Transverse colon (tissue), 4 donors: ENCODE results near the gene POLD4. TPM values are rescaled to one million over a fixed set of nuclear protein-coding genes. Genes with fewer than 3 reads are reported as not detected.
A peak's percentile ranks its signal among the peaks of the same experiment; 100 is the strongest.

ENCODE experiments used
- DNase-seq: peaks from one replicate; pipeline ENCODE4 v3.0.0-alpha.2; 2019
- H3K27ac ChIP-seq, 4 donors: fragments of 200-600 bp; sonication (generic); 2 replicates each; pipeline ENCODE4 v1.5.1; 2016 to 2018; ENCODE audit warnings: inconsistent platforms in 4 of 4
- H3K27me3 ChIP-seq: fragments of 200-600 bp; sonication (generic); 2 replicates; pipeline ENCODE4 v1.5.1; 2017; ENCODE audit warnings: inconsistent platforms
- H3K36me3 ChIP-seq, 4 donors: fragments of 200-600 bp; sonication (generic); 2 replicates each; pipeline ENCODE4 v1.5.1; 2017 to 2019; ENCODE audit warnings: inconsistent platforms in 4 of 4
- H3K4me1 ChIP-seq, 4 donors: fragments of 200-600 bp; sonication (generic); 2 replicates each; pipeline ENCODE4 v1.5.1; 2017 to 2020; ENCODE audit warnings: inconsistent platforms in 4 of 4
- H3K4me3 ChIP-seq, 4 donors: fragments of 200-600 bp; sonication (generic); 1 replicate in 1 of 4; 2 replicates in 3 of 4; pipeline versions ENCODE4 v1.5.1 to v1.6.1; 2017 to 2019; ENCODE audit warnings: inconsistent platforms in 4 of 4
- H3K9me3 ChIP-seq, 2 donors: fragments of 200-600 bp; sonication (generic); 2 replicates each; pipeline ENCODE4 v1.5.1; 2017 to 2019; ENCODE audit warnings: inconsistent platforms in 2 of 2
- EP300 ChIP-seq: sonication (generic); formaldehyde crosslinking; IDR thresholded peaks from one replicate; pipeline ENCODE4 v1.6.1; 2017; ENCODE audit warnings: antibody characterized with exemption, low read depth
- POLR2A ChIP-seq: fragments of 450-650 bp; IDR thresholded peaks from one replicate; pipeline ENCODE4 v1.6.1; 2016; ENCODE audit warnings: antibody characterized with exemption, mild to moderate bottlenecking, moderate library complexity
- POLR2AphosphoS5 ChIP-seq, 3 donors: sonication (generic); formaldehyde crosslinking; IDR thresholded peaks; one replicate each; pipeline ENCODE4 v1.6.1; 2016; ENCODE audit warnings: antibody characterized with exemption in 3 of 3
- WGBS, 2 donors: methylation state at CpG; one replicate each; pipeline ENCODE4 v1.1.5; 2018; ENCODE audit warnings: low coverage in 1 of 2; 5-methylcytosine and 5-hydroxymethylcytosine counted together
- in situ Hi-C, 4 donors: fragments of 200-750 bp; cut with MboI; loops; one replicate each; pipeline versions ENCODE4 v1.15.0 to v1.15.1; 2017; ENCODE audit warnings: low sequenced_read_pairs in 3 of 4, low pct_ligation_motif_present in 1 of 4, low pct_unique_long_range_greater_than_20kb in 1 of 4
- intact Hi-C: fragments of 100-400 bp; cut with DNase I; formaldehyde crosslinking; loops from one replicate; pipeline ENCODE4 v1.15.1; 2023; ENCODE audit warnings: low total_unique reads
- total RNA-seq, 4 donors: library from RNA; depleted of rRNA; stranded (reverse); fragments of >200 nt; gene quantifications; one replicate each; pipeline ENCODE4 v1.1.0, GENCODE V29; 2016
- TF ChIP-seq, protein P1 (sequence below), 5 experiments: fragments of 200-600 bp in 3 of 5; fragments of 450-650 bp in 2 of 5; sonication (generic) in 3 of 5; IDR thresholded peaks; 1 replicate in 2 of 5; 2 replicates in 3 of 5; pipeline ENCODE4 v1.5.1; 2016 to 2017; ENCODE audit warnings: antibody characterized with exemption in 5 of 5, inconsistent platforms in 3 of 5, mild to moderate bottlenecking in 2 of 5, moderate library complexity in 1 of 5

The POLD4 gene
- total RNA-seq, 4 donors from 2014 or later = 261 to 372 (median 319) TPM

DNA sequence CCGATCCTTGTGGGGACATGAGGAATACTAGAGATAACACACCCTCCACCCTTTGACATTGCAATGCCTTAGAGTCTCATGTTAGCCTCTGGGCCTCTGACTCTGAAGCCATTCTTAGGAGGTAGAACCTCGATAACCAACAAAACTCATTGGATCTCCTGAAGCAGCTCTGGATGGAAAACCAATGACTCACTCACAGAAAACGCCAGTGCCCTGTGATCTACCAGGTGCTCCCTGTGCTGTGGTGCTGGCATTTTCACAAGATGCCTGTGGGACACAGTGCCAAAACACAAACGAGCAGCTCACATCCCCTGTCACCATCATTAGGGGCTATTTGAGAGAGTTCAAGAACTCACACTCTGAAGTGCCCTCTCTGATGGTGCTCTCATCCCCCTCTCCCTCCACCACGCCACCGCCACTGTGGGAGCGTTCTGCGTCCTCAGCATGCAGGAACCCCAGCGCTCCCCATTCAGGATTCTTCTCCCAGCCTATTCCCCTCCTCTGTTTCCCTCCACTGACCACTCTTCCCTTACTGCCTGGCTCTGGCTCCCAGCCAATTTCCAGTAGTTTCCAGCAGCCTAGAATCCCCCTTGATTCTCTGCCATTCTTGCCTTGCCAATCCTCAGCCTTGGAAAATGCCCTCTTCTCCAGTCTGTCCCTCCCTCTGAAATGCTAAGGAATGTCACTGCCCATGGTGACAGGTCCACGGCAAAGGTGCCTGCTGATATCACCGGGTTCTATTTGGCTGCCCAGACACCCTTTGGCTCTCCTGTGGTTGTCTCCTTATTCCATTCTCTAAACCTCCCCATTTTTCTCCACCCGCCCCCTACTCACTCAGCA, 4.7 kb upstream of the POLD4 start:
- DNase-seq = no peak
- in situ Hi-C loops = no loop called here
- intact Hi-C loops = loop anchor here (1.0 kb wide), 1 partner anchor 24 kb away; no protein-coding TSS in a partner anchor
- 80 to 83% methylated on average over 3 to 12 of the region's 12 CpGs for WGBS, 2 donors
- H3K27me3 ChIP-seq = no peaks in the 10 kb centered on the region
- H3K36me3 ChIP-seq = no peaks in the 10 kb centered on the region
- H3K4me1 ChIP-seq = peaks cover 36 to 47% (median 40%) of the 10 kb centered on the region in 4 donors
- peak overlapping the region in 2 of 4 donors; percentile 99 to 100 for H3K27ac ChIP-seq
- H3K4me3 ChIP-seq = no peak overlapping the region
- no peaks in the 10 kb centered on the region for H3K9me3 ChIP-seq
- TF ChIP-seq POLR2A = no peak
- TF ChIP-seq, protein P1, sequence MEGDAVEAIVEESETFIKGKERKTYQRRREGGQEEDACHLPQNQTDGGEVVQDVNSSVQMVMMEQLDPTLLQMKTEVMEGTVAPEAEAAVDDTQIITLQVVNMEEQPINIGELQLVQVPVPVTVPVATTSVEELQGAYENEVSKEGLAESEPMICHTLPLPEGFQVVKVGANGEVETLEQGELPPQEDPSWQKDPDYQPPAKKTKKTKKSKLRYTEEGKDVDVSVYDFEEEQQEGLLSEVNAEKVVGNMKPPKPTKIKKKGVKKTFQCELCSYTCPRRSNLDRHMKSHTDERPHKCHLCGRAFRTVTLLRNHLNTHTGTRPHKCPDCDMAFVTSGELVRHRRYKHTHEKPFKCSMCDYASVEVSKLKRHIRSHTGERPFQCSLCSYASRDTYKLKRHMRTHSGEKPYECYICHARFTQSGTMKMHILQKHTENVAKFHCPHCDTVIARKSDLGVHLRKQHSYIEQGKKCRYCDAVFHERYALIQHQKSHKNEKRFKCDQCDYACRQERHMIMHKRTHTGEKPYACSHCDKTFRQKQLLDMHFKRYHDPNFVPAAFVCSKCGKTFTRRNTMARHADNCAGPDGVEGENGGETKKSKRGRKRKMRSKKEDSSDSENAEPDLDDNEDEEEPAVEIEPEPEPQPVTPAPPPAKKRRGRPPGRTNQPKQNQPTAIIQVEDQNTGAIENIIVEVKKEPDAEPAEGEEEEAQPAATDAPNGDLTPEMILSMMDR (IDR thresholded peaks at IDR 0.05) = no peak
- TF ChIP-seq POLR2AphosphoS5 (IDR thresholded peaks at IDR 0.05) = no peak
- no peak for TF ChIP-seq EP300

DNA sequence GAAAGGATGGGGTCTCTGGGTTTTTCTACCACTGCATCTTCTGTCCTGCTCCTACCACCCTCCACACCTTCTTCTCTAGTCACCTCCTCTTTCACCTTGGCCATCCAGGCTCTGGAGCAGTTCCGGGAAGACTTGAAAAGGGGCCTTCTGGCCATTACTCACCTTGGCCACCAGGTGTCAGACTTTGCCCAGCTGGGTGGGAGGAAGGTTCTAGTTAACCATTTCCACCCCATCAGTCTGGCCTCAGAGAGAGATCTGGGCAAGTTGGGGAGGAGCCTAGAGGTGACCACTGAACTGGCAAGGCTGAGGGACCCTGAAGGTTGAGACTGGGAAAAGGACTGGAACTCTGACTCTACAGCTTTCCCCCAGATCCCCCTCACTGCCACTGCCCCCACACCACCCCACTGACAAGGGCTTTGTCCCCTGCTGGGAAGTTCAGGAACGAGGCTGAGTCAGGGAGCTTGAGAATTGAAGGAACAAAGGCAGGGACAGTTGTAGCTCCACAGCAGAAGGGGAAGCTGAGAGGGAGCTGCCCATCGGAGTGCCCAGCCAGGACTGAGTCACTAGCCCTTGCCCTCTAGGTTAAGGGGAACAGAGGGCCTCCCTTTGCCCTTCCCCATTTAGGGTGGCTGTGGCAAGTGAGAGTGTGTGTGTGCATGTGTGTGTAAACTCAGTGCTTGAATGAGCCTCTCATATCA, 3.7 kb upstream of the POLD4 start:
- Histone ChIP-seq H3K4me3 (peak overlapping the region in 2 of 4 donors; percentile 11 to 19), H3K36me3 (no peaks in the 10 kb centered on the region), H3K4me1 (peaks cover 41 to 54% (median 47%) of the 10 kb centered on the region in 4 donors), H3K9me3 (no peaks in the 10 kb centered on the region), H3K27ac (peak overlapping the region; percentile 96 to 100 (median 99)), H3K27me3 (no peaks in the 10 kb centered on the region)
- in situ Hi-C loops = no loop called here
- 12% methylated on average over 3 of the region's 3 CpGs; no CpG with 5 or more reads in 1 of the 2 donors for WGBS, 2 donors
- DNase-seq = peak; percentile 81
- intact Hi-C loops = loop anchor here (1.0 kb wide), 1 partner anchor 25 kb away; no protein-coding TSS in a partner anchor
- TF ChIP-seq POLR2AphosphoS5 (IDR thresholded peaks at IDR 0.05) (peak; percentile 53 to 79 (median 74)), POLR2A (peak; percentile 77), EP300 (no peak)
- TF ChIP-seq, protein P1 (IDR thresholded peaks at IDR 0.05) = peak; percentile 93 to 99 (median 97)

DNA sequence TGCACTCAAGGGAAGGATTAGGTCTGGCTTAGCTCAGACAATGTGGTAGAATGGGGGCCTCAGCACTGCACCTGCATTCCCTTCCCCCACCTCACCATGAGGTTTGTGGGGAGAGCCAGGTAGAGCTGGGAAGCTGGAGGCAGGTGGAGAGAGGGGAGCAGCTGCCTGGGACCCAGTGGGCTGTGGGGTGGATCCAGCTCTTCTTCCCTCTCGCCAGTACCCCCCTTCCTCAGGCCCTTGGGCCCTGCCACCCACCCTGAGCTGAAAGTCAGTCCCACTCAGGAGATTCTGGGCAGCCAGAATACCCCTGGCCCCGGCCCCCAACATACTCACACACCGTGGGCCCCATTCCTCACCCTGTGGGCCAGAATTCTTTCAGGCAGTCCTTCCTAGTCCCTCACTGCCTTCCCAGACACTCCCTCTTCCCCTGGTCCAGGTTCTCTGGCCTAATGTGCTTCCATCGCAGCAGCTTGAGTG, 3.1 kb upstream of the POLD4 start:
- no peaks in the 10 kb centered on the region for H3K9me3 ChIP-seq
- in situ Hi-C loops = no loop called here
- no peaks in the 10 kb centered on the region for H3K36me3 ChIP-seq
- peaks cover 46 to 60% (median 53%) of the 10 kb centered on the region in 4 donors for H3K4me1 ChIP-seq
- peak overlapping the region in 2 of 4 donors; percentile 11 to 19 for H3K4me3 ChIP-seq
- intact Hi-C loops = no loop called here
- no peaks in the 10 kb centered on the region for H3K27me3 ChIP-seq
- peak overlapping the region; percentile 96 to 100 (median 99) for H3K27ac ChIP-seq
- TF ChIP-seq EP300 = no peak
- no peak for TF ChIP-seq POLR2A
- no peak for TF ChIP-seq POLR2AphosphoS5 (IDR thresholded peaks at IDR 0.05)
- TF ChIP-seq, protein P1 (IDR thresholded peaks at IDR 0.05) = no peak
- 32% methylated on average over 4 of the region's 4 CpGs; no CpG with 5 or more reads in 1 of the 2 donors for WGBS, 2 donors
- DNase-seq = no peak
